ENCODE results near the gene AADACL4. TPM values are rescaled to one million over a fixed set of nuclear protein-coding genes. Genes with fewer than 3 reads are reported as not detected.

The AADACL4 gene
- total RNA-seq, 1 experiment from 2014 or later: not detected

DNA sequence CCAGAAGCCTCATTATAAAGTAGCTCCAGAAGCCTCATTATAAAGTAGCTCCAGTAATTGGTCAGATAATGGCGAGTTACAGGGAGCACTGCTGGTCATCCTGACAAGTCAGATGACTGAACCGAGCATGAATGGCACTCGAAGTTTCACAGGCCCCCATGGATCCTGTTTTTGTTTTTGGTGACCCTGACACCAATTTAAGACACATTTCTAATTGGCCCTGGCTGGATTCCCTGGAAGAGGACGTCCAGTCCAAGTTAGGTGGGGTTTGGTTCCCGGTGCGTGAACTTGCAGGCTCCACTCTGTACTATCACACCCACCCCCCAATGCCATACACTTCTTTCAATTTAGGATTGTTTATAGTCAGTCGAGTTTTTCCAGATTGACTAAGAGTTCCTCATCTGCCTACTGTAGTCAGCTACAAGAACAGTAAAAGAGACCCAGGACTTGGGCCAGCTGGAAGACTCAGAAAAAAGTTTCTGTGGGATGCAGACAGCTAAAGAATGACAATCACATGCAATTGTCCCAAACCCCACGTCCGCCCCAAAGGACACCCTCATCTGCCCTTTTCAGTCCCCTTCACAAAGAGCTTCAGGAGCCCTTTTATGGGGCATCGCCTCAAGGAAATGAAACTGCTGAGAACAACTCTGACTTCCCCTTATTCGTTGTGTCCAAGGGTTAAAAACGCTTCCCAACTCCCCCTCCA, 28.6 kb upstream of the AADACL4 start:
- Histone ChIP-seq H3K27me3 (ENCODE audit: control insufficient read depth, insufficient read depth, low read length) (no peaks in the 10 kb centered on the region), H3K27ac (ENCODE audit: low read length) (peak overlapping the region; percentile 95), H3K4me3 (ENCODE audit: low read depth in 2 of 2, low read length in 2 of 2) (peak overlapping the region; percentile 92 to 95), H3K9me3 (ENCODE audit: control insufficient read depth, insufficient read depth, low read depth, low read length) (no peaks in the 10 kb centered on the region), H3K4me1 (ENCODE audit: control insufficient read depth, insufficient read depth, low read length) (peaks cover 55% of the 10 kb centered on the region), H3K36me3 (ENCODE audit: control insufficient read depth, insufficient read depth, low read length) (peaks cover 5% of the 10 kb centered on the region; the same call in 1 of the 2 replicates)
- in situ Hi-C loops (cut with HindIII; ENCODE audit: low pct_unique_long_range_greater_than_20kb, low sequenced_read_pairs): no loop called here
- TF ChIP-seq POLR2AphosphoS5 (IDR thresholded peaks at IDR 0.05; ENCODE audit: low read depth, low read length): no peak
- no peak for TF ChIP-seq REST (IDR thresholded peaks at IDR 0.05; ENCODE audit: insufficient read depth in 1 of 2, low read depth in 2 of 2, low read length in 1 of 2)
- TF ChIP-seq, protein P1, sequence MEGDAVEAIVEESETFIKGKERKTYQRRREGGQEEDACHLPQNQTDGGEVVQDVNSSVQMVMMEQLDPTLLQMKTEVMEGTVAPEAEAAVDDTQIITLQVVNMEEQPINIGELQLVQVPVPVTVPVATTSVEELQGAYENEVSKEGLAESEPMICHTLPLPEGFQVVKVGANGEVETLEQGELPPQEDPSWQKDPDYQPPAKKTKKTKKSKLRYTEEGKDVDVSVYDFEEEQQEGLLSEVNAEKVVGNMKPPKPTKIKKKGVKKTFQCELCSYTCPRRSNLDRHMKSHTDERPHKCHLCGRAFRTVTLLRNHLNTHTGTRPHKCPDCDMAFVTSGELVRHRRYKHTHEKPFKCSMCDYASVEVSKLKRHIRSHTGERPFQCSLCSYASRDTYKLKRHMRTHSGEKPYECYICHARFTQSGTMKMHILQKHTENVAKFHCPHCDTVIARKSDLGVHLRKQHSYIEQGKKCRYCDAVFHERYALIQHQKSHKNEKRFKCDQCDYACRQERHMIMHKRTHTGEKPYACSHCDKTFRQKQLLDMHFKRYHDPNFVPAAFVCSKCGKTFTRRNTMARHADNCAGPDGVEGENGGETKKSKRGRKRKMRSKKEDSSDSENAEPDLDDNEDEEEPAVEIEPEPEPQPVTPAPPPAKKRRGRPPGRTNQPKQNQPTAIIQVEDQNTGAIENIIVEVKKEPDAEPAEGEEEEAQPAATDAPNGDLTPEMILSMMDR (IDR thresholded peaks at IDR 0.05): no peak
- no peak for TF ChIP-seq TCF7L2 (IDR thresholded peaks at IDR 0.05; ENCODE audit: low read depth, low read length)
- TF ChIP-seq SIN3A (IDR thresholded peaks at IDR 0.05; ENCODE audit: borderline replicate concordance, insufficient read depth, low read depth, low read length): no peak
- BruUV-seq (replicated peaks): TSS peak; percentile 38
- DNase-seq (ENCODE audit: low read depth, low spot score): no peak
- ChIA-PET POLR2A (interaction anchor here (0.7 to 0.9 kb wide), 2 partner anchors 17 to 526 kb away, joined by 3 read pairs; no protein-coding TSS in a partner anchor), CTCF (no interaction called here)
- ATAC-seq: no peak
- intact Hi-C loops (cut with micrococcal nuclease; ENCODE audit: unreplicated experiment): no loop called here

DNA sequence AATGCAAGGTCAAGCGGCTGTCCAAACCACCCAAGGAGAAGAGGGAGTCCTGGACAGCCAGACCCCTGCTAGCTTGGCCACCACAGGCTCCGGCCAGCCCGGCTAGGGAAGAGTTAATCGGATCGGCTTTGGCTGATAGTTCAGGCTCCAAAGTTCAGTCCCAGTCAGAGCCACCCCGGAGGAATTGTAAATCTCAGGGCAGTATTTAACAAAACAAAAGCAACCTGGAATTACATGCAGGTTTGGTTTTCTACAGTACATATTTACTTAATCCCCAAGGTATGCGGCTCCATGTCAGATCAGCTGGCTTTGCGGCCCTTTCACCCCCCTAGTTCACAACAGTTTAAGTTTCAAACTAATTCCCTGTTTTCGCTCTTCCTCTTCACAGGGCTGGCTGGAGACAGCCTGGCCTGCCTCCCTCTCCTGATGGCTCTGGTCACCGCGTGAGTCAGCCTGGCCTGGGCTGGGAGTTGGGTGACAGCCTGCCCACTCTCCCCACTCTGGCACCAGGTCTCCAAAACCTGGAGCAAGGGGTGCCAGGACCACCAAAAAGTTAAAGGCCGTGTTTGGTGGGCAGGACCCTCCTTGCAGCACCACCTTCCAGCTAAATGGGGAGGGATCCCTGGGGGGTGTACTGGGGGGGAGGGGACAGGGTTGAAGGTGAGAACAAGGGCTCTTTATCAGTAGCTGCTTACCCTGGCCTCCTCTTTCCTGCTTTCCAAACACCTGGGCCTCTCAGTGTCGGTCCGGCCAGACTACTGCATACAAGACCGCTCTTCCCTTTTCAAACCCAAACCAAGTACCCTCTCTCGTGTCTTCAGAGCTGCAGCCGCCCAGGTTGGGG, 27.8 kb upstream of the AADACL4 start:
- Histone ChIP-seq H3K9me3 (ENCODE audit: control insufficient read depth, insufficient read depth, low read depth, low read length) (no peaks in the 10 kb centered on the region), H3K36me3 (ENCODE audit: control insufficient read depth, insufficient read depth, low read length) (peaks cover 5% of the 10 kb centered on the region; the same call in 1 of the 2 replicates), H3K4me1 (ENCODE audit: control insufficient read depth, insufficient read depth, low read length) (peaks cover 62% of the 10 kb centered on the region), H3K27me3 (ENCODE audit: control insufficient read depth, insufficient read depth, low read length) (no peaks in the 10 kb centered on the region), H3K27ac (ENCODE audit: low read length) (peak overlapping the region; percentile 95), H3K4me3 (ENCODE audit: low read depth in 2 of 2, low read length in 2 of 2) (peak overlapping the region; percentile 92 to 95)
- DNase-seq (ENCODE audit: low read depth, low spot score) (no peak), ATAC-seq (peak; percentile 57)
- intact Hi-C loops (cut with micrococcal nuclease; ENCODE audit: unreplicated experiment) (no loop called here), in situ Hi-C loops (cut with HindIII; ENCODE audit: low pct_unique_long_range_greater_than_20kb, low sequenced_read_pairs) (no loop called here)
- no TSS peak for BruUV-seq (replicated peaks)
- CTCF ChIA-PET: interaction anchor here (0.5 to 0.8 kb wide), 2 partner anchors 14 to 96 kb away, joined by 4 to 7 read pairs; no protein-coding TSS in a partner anchor
- POLR2A ChIA-PET: interaction anchor here (0.7 kb wide), 1 partner anchor 527 kb away, joined by 3 read pairs; no protein-coding TSS in a partner anchor
- TF ChIP-seq REST (IDR thresholded peaks at IDR 0.05; ENCODE audit: insufficient read depth in 1 of 2, low read depth in 2 of 2, low read length in 1 of 2) (no peak), TCF7L2 (IDR thresholded peaks at IDR 0.05; ENCODE audit: low read depth, low read length) (peak; percentile 5; the same call in 1 of the 2 replicates), POLR2AphosphoS5 (IDR thresholded peaks at IDR 0.05; ENCODE audit: low read depth, low read length) (no peak; the same call in 1 of the 2 replicates), SIN3A (IDR thresholded peaks at IDR 0.05; ENCODE audit: borderline replicate concordance, insufficient read depth, low read depth, low read length) (peak; percentile 82; the same call in 1 of the 2 replicates)
- TF ChIP-seq, protein P1 (IDR thresholded peaks at IDR 0.05): no peak

All from Panc1 (cell line).